Loucy (cell line): Measurements from ENCODE around the gene PRR22.

ENCODE experiments used
- EZH2phosphoT487 ChIP-seq: fragments of 200-600 bp; IDR thresholded peaks from 2 replicates; pipeline ENCODE4 v1.6.1; 2018; ENCODE audit warnings: antibody characterized with exemption, mild to moderate bottlenecking, moderate library complexity, borderline replicate concordance
- TF ChIP-seq, protein P1 (sequence below): fragments of 200-600 bp; sonication (generic); conservative IDR thresholded peaks from 2 replicates; pipeline ENCODE4 v1.5.1; 2014; ENCODE audit warnings: mild to moderate bottlenecking, antibody characterized with exemption, low read length

DNA sequence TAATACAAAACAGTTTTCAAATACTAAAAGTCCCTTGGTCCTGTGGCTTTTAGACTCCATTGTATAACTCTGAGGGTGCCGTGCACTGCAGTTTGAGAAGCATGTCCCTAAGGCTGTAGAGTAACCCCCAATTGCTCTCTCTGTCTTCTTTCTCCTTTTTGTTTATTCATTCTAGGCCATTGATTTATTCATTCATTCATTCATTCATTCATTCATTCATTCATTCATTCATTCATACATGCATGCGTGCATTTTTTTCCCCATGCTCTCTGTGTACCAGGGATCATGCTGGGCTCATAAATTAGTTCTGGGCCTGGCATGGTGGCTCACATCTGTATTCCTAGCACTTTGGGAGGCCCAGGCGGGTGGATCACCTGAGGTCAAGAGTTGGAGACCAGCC lies 19.3 kb downstream of the PRR22 start:
- TF ChIP-seq EZH2phosphoT487: no peak
- TF ChIP-seq, protein P1, sequence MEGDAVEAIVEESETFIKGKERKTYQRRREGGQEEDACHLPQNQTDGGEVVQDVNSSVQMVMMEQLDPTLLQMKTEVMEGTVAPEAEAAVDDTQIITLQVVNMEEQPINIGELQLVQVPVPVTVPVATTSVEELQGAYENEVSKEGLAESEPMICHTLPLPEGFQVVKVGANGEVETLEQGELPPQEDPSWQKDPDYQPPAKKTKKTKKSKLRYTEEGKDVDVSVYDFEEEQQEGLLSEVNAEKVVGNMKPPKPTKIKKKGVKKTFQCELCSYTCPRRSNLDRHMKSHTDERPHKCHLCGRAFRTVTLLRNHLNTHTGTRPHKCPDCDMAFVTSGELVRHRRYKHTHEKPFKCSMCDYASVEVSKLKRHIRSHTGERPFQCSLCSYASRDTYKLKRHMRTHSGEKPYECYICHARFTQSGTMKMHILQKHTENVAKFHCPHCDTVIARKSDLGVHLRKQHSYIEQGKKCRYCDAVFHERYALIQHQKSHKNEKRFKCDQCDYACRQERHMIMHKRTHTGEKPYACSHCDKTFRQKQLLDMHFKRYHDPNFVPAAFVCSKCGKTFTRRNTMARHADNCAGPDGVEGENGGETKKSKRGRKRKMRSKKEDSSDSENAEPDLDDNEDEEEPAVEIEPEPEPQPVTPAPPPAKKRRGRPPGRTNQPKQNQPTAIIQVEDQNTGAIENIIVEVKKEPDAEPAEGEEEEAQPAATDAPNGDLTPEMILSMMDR: no peak
